GM15510 (cell line): ENCODE data around the gene SMIM12.

Source experiments
- POLR2A ChIP-seq: IDR thresholded peaks from 3 replicates; pipeline ENCODE4 v1.6.1; 2011; ENCODE audit warnings: borderline replicate concordance; ENCODE audit not compliant: insufficient read length; ENCODE audit errors: extremely low read depth

SMIM12 gene

DNA sequence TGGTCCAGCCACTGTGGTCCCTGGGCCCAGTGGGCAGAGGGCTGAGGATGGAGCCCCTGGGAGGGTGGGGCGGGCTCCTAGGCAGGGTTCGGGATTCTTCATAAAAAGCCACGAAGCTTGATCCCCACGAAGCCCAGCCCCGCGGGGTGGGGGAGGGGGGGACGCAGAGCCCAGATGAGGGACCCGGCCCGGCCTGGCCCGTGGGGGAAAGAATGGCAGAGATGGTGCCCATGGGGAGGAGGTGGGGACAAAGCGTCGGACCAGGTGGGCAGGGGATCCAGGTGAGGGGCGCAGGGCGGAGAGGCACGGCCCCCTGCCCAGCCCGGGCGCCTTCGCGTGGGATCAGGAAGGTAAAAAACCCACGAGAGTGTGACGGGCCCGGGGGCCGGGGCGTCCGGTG is 6.0 kb upstream of the SMIM12 start:
- TF ChIP-seq POLR2A = no peak

DNA sequence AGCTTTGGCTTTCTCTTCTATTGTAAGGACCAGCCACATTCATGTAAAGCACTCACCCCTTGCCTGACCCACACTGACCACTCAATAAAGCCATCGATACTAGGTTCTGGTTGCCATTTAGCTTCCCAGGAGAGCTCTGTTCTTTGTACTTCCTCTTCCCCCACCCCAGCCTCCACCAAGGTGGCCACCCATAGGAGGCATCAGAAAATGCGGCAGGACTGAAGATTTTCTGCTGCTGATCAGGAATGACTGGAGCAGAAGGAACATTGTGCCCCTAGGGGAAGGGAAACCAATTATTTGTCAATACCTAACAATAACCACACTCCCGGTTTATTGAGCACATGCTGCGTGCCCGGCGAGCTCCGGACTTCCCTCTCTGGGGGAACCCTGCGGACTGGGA is 5.2 kb upstream of the SMIM12 start:
- TF ChIP-seq POLR2A = no peak

DNA sequence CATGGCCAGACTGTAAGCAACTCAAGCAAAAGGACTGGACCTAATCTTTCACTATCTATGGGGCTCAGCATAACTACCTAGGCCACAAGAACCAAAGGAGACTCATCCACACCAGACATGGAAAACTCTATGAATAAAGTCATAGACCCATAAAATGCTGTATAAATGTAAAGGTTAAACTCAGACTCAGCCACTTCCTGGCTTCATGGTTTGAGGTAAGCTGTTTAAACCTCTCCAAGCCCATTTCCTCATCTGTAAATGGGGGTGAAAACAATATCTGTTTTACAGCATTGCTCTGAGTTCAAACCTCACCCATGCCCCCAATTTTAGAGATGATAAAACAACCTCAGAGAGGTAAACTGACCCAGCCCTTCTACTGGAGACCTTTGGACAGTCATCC is 4.0 kb upstream of the SMIM12 start:
- TF ChIP-seq POLR2A = no peak

GRCh38 chr1:34858901-34859445 is 576 bp downstream of the SMIM12 start:
- no peak for TF ChIP-seq POLR2A

DNA sequence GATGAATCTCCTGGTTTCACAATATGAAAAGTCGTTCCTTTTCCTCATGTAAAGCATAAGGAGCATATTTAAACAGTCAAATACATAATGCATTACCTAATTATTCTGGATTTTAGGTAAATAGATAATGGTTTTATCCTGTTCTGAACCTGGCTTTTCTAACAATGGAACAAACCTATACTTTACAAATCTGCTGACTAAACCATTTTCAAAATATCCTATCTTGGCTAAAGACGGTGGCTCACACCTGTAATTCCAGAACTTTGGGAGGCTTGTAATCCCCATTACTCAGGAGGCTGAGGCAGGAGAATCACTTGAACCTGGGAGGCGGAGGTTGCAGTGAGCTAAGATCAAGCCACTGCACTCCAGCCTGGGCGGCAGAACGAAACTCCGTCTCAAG is 2.9 kb downstream of the SMIM12 start:
- TF ChIP-seq POLR2A = no peak

DNA sequence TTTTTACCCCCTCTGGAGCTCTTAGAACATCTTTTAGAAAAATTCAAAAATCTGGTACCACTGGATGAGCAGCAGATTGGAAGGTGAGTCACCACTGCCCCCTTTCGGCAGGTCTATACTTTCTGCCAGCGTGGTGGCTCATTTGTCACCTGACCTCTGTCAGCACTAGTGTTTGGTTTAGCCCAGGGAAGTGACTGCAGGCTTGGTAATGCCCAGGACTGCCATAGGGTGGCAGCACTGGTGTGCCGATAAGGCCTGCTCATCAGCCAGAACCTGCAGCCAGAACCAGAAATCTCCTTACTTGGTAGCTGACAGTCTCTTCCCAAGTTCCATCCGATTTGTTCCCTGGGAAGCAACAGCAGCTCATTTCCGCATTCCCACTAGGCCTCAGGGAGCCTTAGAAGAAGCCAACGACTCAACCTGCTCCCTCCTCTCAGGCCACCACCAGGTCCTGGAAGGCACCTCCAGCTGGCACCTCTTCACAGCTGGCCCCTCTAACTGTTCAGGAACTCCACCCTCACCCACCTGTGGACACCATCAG is 6.8 kb downstream of the SMIM12 start:
- no peak for TF ChIP-seq POLR2A

DNA sequence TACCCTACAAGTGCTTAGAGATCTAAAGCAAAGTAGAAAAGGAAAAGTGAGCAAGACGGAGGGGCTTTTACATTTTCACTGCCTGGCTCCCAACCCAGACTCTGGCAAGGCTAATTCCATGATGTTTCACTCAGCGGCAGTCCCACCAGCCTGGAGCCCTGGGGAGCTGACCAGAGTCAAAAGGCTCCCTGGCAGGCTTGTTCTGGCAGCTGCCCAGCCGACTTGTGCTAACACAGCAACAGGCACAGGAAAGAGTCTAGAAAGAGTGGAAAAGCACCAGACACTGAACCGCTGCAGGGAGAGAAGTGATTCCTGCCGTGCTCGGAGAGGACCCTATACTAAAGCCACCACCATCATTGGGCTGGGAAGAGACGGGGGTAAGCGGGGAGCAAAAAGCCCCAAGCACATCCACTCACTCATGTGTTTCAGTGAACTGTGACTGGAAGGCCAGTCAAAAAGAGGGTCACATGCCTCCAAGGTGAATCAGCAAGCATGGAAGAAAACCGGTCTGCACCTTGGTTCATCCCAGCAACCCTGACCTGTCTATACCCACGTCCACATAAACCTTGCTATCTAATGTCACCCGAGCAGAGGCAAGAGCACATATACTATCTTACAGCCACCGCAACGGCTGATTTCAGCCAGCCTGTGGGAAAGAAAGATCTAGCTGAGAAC is 8.0 kb downstream of the SMIM12 start:
- no peak for TF ChIP-seq POLR2A

GRCh38 chr1:34850382-34850781 is 9.2 kb downstream of the SMIM12 start:
- no peak for TF ChIP-seq POLR2A

- TF ChIP-seq POLR2A = no peak
Measured at GRCh38 chr1:34847094-34847493, 12.5 kb downstream of the SMIM12 start.

DNA sequence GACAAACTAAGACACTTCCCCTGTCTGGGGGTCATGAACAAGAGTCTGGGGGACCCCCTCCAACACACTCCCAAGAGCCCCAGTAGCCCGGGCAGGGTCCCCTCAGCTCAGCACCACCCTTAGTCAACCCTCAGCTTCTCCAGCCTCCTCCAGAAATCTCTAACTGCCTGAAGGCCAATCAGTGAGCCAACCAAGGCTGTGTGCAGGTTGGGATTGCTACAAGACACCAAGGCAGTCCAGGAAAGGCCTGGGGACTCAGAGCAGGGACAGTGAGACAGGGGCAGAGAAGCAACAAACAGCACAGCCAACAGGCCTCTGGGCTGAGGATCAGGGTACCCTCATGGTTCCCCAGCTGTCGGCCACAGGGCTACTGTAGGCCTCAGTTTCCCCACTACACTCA is 13.3 kb downstream of the SMIM12 start:
- TF ChIP-seq POLR2A = no peak

GRCh38 chr1:34845131-34845901 is 14.2 kb downstream of the SMIM12 start:
- no peak for TF ChIP-seq POLR2A

GRCh38 chr1:34844252-34844634 is 15.3 kb downstream of the SMIM12 start:
- no peak for TF ChIP-seq POLR2A

GRCh38 chr1:34843392-34844251 is 15.9 kb downstream of the SMIM12 start:
- TF ChIP-seq POLR2A = no peak

- TF ChIP-seq POLR2A = no peak
Measured at GRCh38 chr1:34842952-34843371, 16.6 kb downstream of the SMIM12 start.

DNA sequence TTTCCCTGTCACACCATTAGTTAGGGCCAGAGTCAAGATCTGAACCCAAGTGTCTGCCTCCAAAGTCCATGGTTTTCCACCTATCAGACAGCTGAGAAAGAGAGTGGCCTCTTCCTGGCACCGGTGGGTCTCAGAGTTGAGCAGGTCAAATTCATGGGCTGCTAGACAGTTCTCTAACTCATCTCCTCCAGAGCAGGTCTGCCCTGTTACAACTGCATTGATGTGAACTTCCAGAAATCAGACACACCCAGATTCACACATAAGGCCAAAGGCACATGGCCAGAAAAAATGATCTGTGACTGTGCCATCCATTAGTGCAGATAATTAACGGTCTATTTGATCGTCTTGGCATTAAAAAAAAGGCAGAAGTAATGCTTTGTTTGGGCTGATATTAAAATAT is 17.5 kb downstream of the SMIM12 start:
- TF ChIP-seq POLR2A = no peak

GRCh38 chr1:34840426-34840825 is 19.1 kb downstream of the SMIM12 start:
- no peak for TF ChIP-seq POLR2A
